GM19035 (cell line): ENCODE results near the gene HSPA14.
A peak's percentile ranks its signal among the peaks of the same experiment; 100 is the strongest.
"Not testable (repeated sequence)": the region's sequence is repeated elsewhere in the genome, so short reads cannot be mapped to it uniquely, and the experiment has no call there.

ENCODE experiments used
- ATAC-seq: cut with Tn5 transposase; IDR thresholded peaks from one replicate; pipeline ENCODE4 v1.9.1; 2021; ENCODE audit not compliant: unreplicated experiment

Gene HSPA14

DNA sequence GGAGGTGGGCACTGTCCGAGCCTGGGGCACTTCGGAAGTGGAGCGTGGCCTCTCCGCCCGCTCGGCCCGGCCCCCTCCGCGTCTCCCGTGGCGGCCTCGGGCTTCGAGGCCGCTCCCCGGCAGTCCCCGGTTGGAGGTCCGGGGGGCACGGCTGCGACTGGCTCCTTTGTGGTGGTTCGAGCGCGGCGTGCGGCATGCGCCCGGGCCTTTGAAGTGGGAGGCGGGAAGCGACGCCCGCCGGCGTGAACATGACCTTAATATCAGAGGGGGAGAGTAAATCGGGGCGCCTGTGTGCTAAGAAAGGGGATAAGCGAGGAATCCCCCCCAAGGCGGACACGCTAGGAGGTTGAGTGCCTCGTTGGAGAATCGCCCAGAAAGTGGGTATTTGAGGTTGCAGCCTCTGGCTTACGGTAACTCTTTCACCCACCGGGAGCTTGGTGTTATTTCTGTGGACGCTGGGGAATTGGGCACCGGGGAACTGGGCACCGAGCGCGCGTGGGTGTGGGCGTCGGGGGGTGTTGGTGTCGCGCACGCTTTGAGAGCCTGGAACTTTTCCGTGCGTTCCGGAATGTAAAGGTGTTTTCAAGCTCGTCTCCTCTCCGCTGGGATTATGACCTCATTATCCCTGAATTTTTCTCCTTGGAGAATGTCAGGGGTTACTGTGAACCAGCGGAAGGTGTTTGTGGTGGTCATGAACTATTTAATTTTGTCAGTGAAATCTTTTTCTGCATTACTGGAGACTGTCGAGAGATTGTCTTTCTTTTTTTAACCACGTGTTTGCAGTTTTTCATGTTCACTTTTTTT, 41.2 kb downstream of the HSPA14 start:
- ATAC-seq, result peak; percentile 22

DNA sequence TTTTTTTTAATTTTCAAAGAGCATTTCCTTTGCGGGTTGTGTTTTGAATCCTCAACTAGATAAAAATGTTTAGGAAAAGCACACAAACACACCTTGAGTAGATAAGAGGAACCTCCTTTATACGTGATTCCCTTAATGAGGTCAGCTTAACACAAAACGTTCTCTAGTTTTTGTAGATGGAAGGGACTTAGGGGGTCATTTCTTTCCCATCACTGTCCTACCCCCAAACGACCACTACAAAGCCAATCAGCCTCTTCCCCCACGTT, 41.8 kb downstream of the HSPA14 start:
- no peak for ATAC-seq

DNA sequence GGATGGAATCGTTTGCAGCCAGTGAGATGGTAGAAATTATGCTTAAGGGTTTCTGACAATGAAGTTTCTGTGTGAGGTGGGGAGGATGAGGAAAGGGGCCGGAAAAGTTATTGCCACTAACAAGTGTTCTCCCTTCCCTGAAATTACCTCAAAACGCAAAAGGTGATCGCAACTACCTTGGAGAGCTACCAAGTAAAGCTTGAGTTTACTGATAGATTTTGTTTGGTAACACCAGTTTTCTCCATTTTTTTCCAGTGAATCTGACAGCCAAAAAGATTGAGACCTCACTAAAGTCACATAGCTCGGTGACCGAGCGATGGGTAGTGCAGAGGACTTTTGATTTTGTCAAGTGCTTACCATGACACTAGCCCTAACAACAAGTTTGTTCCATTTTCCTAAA, 42.1 kb downstream of the HSPA14 start:
- ATAC-seq, result no peak

DNA sequence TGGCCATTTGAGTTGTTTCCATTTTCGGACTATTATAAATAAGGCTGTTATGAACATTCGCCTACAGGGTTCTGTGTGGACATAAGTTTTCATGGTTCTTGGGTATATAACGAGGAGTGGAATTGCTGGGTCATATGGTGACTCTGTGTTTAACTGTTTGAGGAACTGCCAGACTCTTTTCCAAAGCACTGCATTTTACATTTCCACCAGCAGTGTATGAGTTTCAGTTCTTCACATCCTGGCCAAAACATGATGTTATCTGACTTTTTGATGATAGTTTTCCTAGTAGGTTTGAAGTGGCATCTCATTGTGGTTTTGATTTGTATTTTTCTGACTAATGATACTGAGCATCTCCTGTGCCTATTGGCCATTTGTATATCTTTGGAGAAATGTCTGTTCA, 46.0 kb downstream of the HSPA14 start:
- no peak for ATAC-seq

DNA sequence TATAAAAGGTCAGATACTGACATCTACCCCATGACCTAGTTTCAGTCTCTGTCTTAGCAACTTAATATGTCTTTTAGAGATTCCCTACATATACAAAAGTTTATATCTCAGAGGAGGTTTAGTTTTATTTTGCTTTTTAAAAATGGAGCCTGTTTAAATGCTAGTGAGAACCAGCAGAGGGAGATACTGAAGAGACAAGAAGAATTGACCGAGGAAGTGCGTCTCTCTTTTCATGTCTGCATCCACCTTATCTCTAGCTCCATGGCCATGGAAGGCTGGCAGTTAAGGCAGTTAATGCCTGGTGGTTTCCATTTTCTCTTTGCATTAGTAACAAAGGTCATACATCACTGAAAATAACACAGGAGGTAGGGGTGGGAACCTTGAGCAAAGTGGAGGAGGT, 51.2 kb downstream of the HSPA14 start:
- ATAC-seq, result no peak

DNA sequence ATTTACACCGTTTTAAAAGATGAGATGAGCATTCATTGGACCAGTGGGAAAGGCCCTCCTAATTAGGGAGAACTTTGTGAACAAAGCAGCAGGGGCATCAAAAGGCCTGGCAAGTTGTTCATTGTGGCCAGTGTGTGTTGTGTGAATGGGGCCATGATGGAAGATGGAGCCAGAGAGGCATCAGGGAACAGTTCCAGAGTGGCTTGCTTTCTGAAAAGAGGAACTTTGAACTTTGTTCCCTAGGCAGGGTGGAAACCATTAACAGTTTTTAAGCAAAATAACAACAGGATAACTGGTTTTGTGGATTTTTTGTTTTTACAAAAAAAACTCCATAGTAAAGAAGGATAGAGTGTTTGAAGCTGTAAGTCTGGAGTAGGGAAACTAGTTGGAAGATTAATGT, 53.0 kb downstream of the HSPA14 start:
- no peak for ATAC-seq

DNA sequence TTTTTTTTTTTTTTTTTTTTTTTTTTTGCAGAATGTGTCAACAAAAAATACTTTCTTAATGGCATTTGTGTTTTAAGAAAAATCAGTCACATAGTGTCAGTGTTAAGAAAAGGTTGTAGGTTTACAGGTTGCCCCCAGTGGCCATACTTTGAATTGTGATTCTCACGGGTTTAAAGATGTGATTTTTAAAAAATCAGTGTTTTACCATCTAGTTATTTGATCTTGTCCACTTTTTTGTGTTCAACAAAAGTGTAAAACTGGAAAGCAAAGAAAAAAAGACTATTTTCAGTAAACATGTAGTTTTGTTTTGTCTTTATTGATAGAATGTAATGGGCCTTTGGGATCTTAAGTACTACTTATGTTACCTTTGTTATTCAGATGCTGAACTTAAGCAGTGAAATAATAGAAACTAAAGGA, 66.2 kb downstream of the HSPA14 start:
- ATAC-seq, result peak; percentile 70

DNA sequence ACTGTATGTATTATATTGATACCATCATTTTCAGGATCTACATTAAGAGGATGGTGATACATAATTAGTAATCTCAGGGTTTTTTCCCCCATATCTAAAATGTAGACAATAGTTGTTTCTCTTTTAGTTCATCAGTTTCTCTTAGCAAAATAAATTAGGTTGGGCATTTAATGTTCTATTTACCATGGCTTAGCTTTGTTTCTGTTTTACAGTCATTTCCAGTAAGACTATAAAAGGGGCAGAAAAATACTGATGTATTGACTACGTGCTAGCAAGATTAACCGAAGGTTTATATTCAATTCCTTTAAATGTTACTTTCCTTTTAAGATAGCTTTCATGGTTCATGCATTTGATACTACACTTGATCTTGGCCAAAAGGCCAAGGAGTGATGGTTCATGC, 66.8 kb downstream of the HSPA14 start:
- ATAC-seq, result no peak

DNA sequence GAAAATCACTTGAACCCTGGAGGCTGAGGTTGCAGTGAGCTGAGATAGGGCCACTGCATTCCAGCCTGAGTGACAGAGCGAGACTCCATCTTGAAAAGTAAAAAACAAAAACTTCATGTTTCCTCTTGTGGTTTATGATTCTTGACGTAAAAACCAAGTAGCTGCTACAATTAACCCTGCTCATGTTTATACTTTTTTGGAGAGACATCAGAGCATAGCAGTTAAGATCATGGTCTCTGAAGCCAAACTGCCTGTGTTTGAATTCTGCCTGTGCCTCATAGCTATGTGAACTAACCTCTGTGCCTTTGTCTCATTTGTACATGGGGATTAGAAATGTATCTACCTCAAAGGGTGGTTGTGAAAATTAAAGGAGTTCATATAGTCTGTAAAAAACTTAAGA, 67.8 kb downstream of the HSPA14 start:
- ATAC-seq, result no peak

DNA sequence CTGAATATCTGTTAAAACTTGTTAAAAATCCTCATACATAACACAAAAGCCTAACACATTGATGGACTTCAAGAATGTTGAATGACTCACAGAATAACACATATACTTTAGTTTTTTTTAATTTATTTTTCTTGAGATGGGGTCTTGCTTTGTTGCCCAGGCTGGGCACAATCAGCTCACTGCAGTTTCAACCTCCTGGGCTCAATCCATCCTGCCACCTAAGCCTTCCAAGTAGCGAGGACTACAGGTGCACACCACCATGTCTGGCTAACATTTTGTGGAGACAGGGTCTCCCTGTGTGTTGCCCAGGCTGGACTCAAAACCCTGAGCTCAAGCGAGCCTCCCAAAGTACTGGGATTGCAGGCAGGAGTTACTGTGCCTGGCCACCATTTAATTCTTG, 68.7 kb downstream of the HSPA14 start:
- ATAC-seq, result no peak

DNA sequence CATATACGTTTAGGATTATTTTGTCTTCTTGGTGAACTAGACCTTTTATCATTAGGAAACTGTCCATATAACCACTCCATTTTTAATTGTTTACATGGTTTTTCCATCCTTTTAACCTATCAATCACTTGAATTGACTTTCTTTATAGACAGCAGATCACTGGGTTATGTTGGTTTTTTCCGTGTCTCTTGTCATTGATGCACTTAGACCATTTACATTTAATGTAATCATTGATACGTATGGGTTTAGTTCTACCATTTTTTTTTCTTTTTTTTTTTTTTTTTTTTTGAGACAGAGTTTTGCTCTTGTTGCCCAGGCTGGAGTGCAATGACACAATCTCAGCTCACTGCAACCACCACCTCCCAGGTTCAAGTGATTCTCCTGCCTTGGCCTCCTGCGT, 69.5 kb downstream of the HSPA14 start:
- ATAC-seq, result not testable (repeated sequence)

DNA sequence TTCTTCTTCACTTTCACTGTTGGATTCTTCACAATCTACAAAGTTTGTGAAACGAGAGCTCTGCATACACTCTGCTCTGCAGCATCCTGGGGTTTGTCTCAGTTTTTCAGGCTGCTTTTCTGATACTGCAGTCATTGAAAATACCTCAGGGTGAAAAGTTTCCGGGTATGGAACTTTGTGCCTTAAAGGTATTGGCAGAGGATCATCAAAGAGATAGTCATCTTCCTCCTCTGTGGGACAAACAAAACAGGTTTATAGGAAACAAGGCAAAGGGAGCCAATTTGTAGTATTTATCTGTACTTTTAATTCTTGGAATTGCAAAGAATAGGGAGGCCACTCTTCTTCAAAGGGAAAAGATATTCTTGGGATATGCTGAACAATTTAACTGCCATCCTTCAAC, 71.0 kb downstream of the HSPA14 start:
- no peak for ATAC-seq

DNA sequence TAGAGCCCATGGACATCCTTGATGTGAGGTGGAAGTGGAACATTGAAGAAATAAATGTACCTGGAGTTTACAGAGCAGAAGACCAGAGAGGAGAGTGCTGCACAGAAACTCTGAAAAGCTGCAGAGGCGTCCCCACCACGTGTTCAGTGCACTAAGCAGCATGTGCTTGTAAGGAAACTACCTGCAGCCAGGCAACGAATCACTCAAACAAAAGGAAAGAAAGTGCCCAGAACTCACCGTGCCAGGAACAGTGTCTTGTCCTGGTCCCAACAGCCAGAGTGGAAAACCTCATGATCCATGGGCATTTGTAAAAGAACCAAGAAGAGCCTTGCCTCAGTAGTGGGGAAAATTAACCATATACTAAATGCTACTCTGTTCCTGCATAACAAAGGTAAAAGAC, 72.8 kb downstream of the HSPA14 start:
- ATAC-seq, result no peak

DNA sequence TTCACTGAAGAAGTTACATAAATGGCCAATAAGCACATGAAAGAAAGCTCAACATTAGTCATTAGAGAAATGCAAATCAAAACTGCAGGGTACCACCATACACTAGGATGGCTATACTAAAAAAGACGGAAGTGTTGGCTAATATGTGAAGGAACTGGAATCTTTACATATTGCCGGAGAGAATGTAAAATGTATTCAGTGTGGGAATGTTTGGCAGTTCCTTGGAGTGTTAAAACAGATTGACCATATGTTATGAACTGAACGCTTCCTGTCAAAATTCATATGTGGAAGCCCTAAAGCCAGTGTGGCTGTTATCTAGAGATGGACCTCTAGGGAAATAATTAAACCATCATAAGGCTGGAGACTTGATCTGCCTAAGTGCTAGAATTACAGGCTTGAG, 73.7 kb downstream of the HSPA14 start:
- ATAC-seq, result no peak

DNA sequence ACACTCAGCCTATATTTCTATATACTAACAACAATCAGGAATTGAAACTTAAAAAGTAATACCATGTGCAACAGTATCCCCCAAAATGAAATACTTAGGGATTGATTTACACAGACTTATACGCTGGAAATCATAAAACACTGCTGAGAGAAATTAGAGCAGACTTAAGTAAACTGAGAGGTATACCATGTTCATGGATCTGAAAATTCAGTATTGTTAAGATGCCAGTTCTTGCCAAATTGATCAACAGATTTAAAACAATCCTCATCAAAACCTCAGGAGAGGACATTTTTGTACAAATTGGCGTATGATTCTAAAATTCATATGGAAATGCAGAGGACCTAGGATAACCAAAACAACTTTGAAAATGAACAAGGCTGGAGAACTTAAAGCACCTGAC, 78.5 kb downstream of the HSPA14 start:
- no peak for ATAC-seq

DNA sequence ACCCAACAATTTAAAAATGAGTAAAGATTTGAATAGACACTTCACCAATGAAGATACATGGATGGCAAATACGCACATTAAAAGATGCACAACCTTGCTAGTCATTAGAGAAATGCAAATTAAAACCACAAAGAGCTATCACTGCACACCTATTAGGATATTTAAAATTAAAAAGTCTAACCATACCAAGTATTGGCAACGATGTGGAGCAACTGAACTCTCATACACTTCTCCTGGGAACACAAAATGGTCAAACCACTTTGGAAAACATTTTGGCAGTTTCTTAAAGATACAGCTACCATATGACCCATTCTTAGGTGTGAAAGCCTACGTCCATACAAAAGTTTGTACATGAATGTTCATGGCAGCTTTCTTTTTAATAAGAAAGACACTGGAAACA, 79.7 kb downstream of the HSPA14 start:
- no peak for ATAC-seq

DNA sequence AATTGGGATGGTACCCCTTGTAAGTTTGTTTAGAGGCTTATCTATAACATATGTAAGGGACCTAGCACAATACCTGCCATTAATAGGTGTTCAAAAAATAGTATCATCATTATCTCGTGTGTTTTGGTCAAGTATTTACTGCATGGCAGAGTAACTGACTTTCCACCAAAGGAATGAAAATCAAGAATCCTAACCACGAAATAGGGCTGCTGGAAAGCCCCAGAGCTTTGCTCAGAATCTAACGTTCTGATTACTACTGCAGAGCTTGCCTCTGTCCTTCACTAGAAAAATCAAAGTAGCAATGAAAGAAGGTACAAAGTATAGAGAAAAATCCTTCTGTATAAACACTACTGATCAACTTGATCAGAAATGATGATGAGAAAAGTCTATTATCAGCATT, 80.9 kb downstream of the HSPA14 start:
- ATAC-seq, result no peak
